ENCODE results near the gene DSCAM. TPM values are rescaled to one million over a fixed set of nuclear protein-coding genes. Genes with fewer than 3 reads are reported as not detected.

Gene DSCAM
- total RNA-seq, 2 donors from 2014 or later, result 0.05 TPM; not detected in 1

GRCh38 chr21:40049031-40049930 is 797.7 kb downstream of the DSCAM start:
- Histone ChIP-seq H3K4me1 (no peaks in the 10 kb centered on the region), H3K4me3 (no peak overlapping the region), H3K27me3 (no peaks in the 10 kb centered on the region), H3K9me3 (no peaks in the 10 kb centered on the region), H3K36me3 (no peaks in the 10 kb centered on the region), H3K27ac (no peak overlapping the region), H3K9ac (ENCODE audit: low read depth in 2 of 2, low read length in 2 of 2) (no peak overlapping the region)
- TF ChIP-seq CTCF (IDR thresholded peaks at IDR 0.05), result no peak
- intact Hi-C loops (cut with DNase I), result no loop called here
- no peak for DNase-seq

DNA sequence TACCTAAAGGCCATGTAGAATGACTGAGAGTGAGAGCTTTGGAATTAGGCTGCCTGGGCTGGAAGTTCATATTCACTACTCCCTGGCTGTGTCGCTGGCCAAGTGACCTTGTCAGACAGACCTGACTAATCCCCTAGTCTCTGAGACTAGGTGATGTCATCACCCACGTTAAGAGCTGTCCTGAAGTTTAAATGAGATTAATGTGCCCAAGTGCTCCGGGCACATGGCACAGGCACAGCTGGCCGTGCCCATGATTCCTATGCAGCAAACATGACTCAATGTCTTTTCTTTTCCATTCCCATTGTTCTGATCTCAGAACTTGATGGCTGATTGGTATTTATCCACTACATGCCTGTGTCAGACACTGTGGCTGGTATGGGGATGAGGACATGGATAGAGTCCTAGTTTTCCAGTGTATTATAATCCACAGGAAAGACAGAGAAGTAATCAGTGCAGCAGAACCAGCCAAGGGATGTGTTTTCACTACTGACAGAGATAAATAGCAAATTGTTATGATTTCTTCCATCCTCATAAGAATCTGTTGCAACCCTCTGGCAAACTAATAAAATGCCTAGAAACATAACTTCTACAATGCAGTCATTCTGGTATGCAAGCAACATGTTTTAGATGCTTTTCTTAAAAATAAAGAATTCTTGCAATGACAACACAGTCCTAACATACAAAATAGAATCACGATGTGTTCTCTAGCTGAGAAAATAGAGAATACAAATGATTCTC is 798.8 kb downstream of the DSCAM start:
- Histone ChIP-seq H3K36me3 (no peaks in the 10 kb centered on the region), H3K4me3 (no peak overlapping the region), H3K9me3 (no peaks in the 10 kb centered on the region), H3K9ac (ENCODE audit: low read depth in 2 of 2, low read length in 2 of 2) (no peak overlapping the region), H3K27me3 (no peaks in the 10 kb centered on the region), H3K4me1 (no peaks in the 10 kb centered on the region), H3K27ac (no peak overlapping the region)
- DNase-seq, result no peak
- TF ChIP-seq CTCF (IDR thresholded peaks at IDR 0.05), result no peak
- intact Hi-C loops (cut with DNase I), result no loop called here

DNA sequence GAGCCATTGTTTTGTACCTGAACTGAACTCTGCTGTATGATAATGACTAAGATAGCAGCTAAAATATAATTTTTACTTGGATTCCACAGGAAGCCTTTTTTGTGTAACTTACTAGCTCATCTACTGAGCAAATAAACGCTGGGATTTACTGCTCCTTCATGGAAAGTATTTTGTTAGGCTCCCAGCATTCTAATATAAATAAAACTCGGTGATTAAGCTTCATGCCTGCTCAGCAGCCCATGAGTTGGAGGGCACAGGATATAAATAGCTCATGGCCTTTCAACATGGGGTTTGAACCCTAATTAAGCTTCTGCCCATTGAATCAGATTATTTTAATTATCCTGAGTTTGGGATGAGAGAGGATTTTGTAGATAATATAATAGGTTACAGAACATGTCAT is 799.7 kb downstream of the DSCAM start:
- intact Hi-C loops (cut with DNase I), result no loop called here
- H3K4me3 ChIP-seq, result no peak overlapping the region
- H3K36me3 ChIP-seq, result no peaks in the 10 kb centered on the region
- H3K27me3 ChIP-seq, result no peaks in the 10 kb centered on the region
- no peaks in the 10 kb centered on the region for H3K9me3 ChIP-seq
- no peak for TF ChIP-seq CTCF (IDR thresholded peaks at IDR 0.05)
- H3K9ac ChIP-seq (ENCODE audit: low read depth in 2 of 2, low read length in 2 of 2), result no peak overlapping the region
- H3K27ac ChIP-seq, result no peak overlapping the region
- DNase-seq, result no peak
- H3K4me1 ChIP-seq, result no peaks in the 10 kb centered on the region

DNA sequence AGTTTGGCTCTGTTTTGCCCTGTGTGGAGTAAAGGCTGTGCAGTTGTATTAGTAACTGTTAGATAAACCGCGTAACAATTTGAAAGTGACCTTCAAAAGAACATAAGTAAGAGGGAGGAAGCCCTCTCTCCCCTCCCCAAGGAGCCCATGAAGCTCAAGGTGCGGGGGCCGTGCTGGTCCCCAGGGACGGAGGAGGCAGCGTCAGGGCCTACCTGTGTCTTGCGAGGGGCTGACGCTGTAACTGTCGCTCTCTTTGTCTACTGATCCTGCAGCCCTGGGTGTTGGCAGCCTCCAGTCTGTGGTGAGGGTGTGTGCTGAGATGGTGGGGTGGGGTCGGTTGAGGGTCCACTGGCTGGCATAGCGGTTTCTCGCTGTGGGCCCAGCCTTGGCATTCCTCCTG is 803.1 kb downstream of the DSCAM start:
- intact Hi-C loops (cut with DNase I), result no loop called here
- Histone ChIP-seq H3K9me3 (no peaks in the 10 kb centered on the region), H3K9ac (ENCODE audit: low read depth in 2 of 2, low read length in 2 of 2) (no peak overlapping the region), H3K36me3 (no peaks in the 10 kb centered on the region), H3K27me3 (no peaks in the 10 kb centered on the region), H3K27ac (no peak overlapping the region), H3K4me1 (no peaks in the 10 kb centered on the region), H3K4me3 (no peak overlapping the region)
- TF ChIP-seq CTCF (IDR thresholded peaks at IDR 0.05), result no peak
- DNase-seq, result no peak

- Histone ChIP-seq H3K9me3 (no peaks in the 10 kb centered on the region), H3K36me3 (no peaks in the 10 kb centered on the region), H3K9ac (ENCODE audit: low read depth in 2 of 2, low read length in 2 of 2) (no peak overlapping the region), H3K27ac (no peak overlapping the region), H3K4me3 (no peak overlapping the region), H3K4me1 (no peaks in the 10 kb centered on the region), H3K27me3 (no peaks in the 10 kb centered on the region)
- DNase-seq, result no peak
- no peak for TF ChIP-seq CTCF (IDR thresholded peaks at IDR 0.05)
- intact Hi-C loops (cut with DNase I), result no loop called here
Measured at GRCh38 chr21:40043423-40043822, 803.5 kb downstream of the DSCAM start.

All from colonic mucosa (tissue), 4 donors.